ENCODE results near the gene GALNT9. TPM values are rescaled to one million over a fixed set of nuclear protein-coding genes. Genes with fewer than 3 reads are reported as not detected.
A peak's percentile ranks its signal among the peaks of the same experiment; 100 is the strongest.
"Not testable (repeated sequence)": the region's sequence is repeated elsewhere in the genome, so short reads cannot be mapped to it uniquely, and the experiment has no call there.

The GALNT9 gene
- total and polyA plus RNA-seq, 4 experiments from 2014 or later = 0.61 TPM; not detected in 3

GRCh38 chr12:132196038-132196872 lies 133.1 kb downstream of the GALNT9 start:
- Mint-ChIP-seq H3K27me3 (no peaks in the 10 kb centered on the region), H3K4me1 (peaks cover 0 to 6% (median 1%) of the 10 kb centered on the region in 4 donors), H3K36me3 (no peaks in the 10 kb centered on the region), H3K4me3 (no peak overlapping the region), H3K27ac (no peak overlapping the region), H3K9me3 (peaks cover 0 to 11% (median 6%) of the 10 kb centered on the region in 8 donors)
- DNase-seq = no peak
- peaks cover 0 to 7% of the 10 kb centered on the region in 2 donors for H3K9me3 ChIP-seq (ENCODE audit: control insufficient read depth in 1 of 2, low read length in 2 of 2)
- no peak overlapping the region for H3K27ac ChIP-seq (ENCODE audit: low read depth, low read length)
- ChIA-PET POLR2A (ENCODE audit: partially characterized antibody) (interaction anchor here (0.6 to 1.1 kb wide), 2 partner anchors 9 to 17 kb away, joined by 3 to 5 read pairs; no protein-coding TSS in a partner anchor), CTCF (ENCODE audit: partially characterized antibody) (interaction anchor here (0.8 kb wide), 1 partner anchor 42 kb away, joined by 3 read pairs; no protein-coding TSS in a partner anchor)
- H3K4me1 ChIP-seq (ENCODE audit: insufficient read depth, low read length) = no peaks in the 10 kb centered on the region
- no peaks in the 10 kb centered on the region for H3K36me3 ChIP-seq (ENCODE audit: insufficient read depth, low read length)
- no peak overlapping the region for H3K4me3 ChIP-seq (ENCODE audit: low read length in 2 of 2)
- intact Hi-C loops (cut with micrococcal nuclease) = no loop called here
- H3K27me3 ChIP-seq (ENCODE audit: insufficient read depth, low read length) = no peaks in the 10 kb centered on the region

GRCh38 chr12:132195242-132195641 lies 134.1 kb downstream of the GALNT9 start:
- intact Hi-C loops (cut with micrococcal nuclease); H3K27ac Mint-ChIP-seq; H3K4me3 ChIP-seq (ENCODE audit: low read length in 2 of 2); H3K27me3 Mint-ChIP-seq; H3K27me3 ChIP-seq (ENCODE audit: insufficient read depth, low read length); H3K4me3 Mint-ChIP-seq; H3K36me3 ChIP-seq (ENCODE audit: insufficient read depth, low read length); DNase-seq; H3K27ac ChIP-seq (ENCODE audit: low read depth, low read length); H3K36me3 Mint-ChIP-seq; H3K9me3 ChIP-seq (ENCODE audit: control insufficient read depth in 1 of 2, low read length in 2 of 2); H3K4me1 ChIP-seq (ENCODE audit: insufficient read depth, low read length): not testable (repeated sequence)
- peaks cover 0 to 11% (median 6%) of the 10 kb centered on the region in 8 donors for H3K9me3 Mint-ChIP-seq
- peaks cover 2 to 16% (median 7%) of the 10 kb centered on the region in 4 donors for H3K4me1 Mint-ChIP-seq
- ChIA-PET POLR2A (ENCODE audit: partially characterized antibody) (interaction anchor here (1.1 kb wide), 1 partner anchor 16 kb away, joined by 5 read pairs; no protein-coding TSS in a partner anchor), CTCF (ENCODE audit: partially characterized antibody) (interaction anchor here (2.5 kb wide), 1 partner anchor 42 kb away, joined by 10 read pairs; no protein-coding TSS in a partner anchor)

DNA sequence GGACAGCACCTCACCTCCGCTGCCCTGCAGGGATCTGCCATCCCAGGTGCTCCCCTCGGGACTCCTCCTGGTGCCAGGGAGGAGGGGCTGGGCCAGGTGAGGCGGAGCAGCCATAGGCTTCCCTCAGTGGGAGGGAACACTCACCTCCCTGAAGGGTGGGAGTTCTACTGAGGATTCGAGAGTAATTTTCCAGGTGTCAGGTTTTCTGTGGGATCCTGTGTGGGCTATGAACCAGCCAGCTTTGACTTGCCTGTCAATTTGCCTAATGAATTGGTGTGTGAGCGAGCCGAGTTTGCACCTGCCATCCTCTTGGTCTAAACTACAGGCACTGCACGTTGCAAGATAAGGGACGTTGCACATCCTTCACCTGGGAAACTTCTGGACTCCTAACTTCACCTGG lies 134.8 kb downstream of the GALNT9 start:
- Histone ChIP-seq H3K4me3 (ENCODE audit: low read length in 2 of 2) (no peak overlapping the region), H3K27me3 (ENCODE audit: insufficient read depth, low read length) (no peaks in the 10 kb centered on the region), H3K27ac (ENCODE audit: low read depth, low read length) (no peak overlapping the region), H3K4me1 (ENCODE audit: insufficient read depth, low read length) (peaks cover 8% of the 10 kb centered on the region), H3K9me3 (ENCODE audit: control insufficient read depth in 1 of 2, low read length in 2 of 2) (peaks cover 0 to 7% of the 10 kb centered on the region in 2 donors), H3K36me3 (ENCODE audit: insufficient read depth, low read length) (no peaks in the 10 kb centered on the region)
- Mint-ChIP-seq H3K27ac (no peak overlapping the region), H3K4me3 (no peak overlapping the region), H3K36me3 (peaks cover 0 to 2% of the 10 kb centered on the region in 2 donors), H3K27me3 (no peaks in the 10 kb centered on the region), H3K9me3 (peaks cover 0 to 11% (median 6%) of the 10 kb centered on the region in 8 donors), H3K4me1 (peaks cover 2 to 21% (median 11%) of the 10 kb centered on the region in 4 donors)
- intact Hi-C loops (cut with micrococcal nuclease) = no loop called here
- POLR2A ChIA-PET (ENCODE audit: partially characterized antibody) = no interaction called here
- no peak for DNase-seq
- CTCF ChIA-PET (ENCODE audit: partially characterized antibody) = interaction anchor here (2.5 kb wide), 1 partner anchor 41 kb away, joined by 10 read pairs; no protein-coding TSS in a partner anchor

GRCh38 chr12:132194056-132194455 lies 135.3 kb downstream of the GALNT9 start:
- Mint-ChIP-seq H3K27me3 (no peaks in the 10 kb centered on the region), H3K4me3 (no peak overlapping the region), H3K4me1 (peaks cover 4 to 25% (median 15%) of the 10 kb centered on the region in 4 donors), H3K9me3 (peaks cover 0 to 11% (median 6%) of the 10 kb centered on the region in 8 donors), H3K36me3 (peaks cover 0 to 6% of the 10 kb centered on the region in 2 donors), H3K27ac (peak overlapping the region in 1 of 7 donors; percentile 75)
- no peak overlapping the region for H3K4me3 ChIP-seq (ENCODE audit: low read length in 2 of 2)
- H3K9me3 ChIP-seq (ENCODE audit: control insufficient read depth in 1 of 2, low read length in 2 of 2) = peaks cover 0 to 7% of the 10 kb centered on the region in 2 donors
- no peak for DNase-seq
- H3K4me1 ChIP-seq (ENCODE audit: insufficient read depth, low read length) = peaks cover 8% of the 10 kb centered on the region
- POLR2A ChIA-PET (ENCODE audit: partially characterized antibody) = no interaction called here
- H3K36me3 ChIP-seq (ENCODE audit: insufficient read depth, low read length) = no peaks in the 10 kb centered on the region
- intact Hi-C loops (cut with micrococcal nuclease) = no loop called here
- H3K27me3 ChIP-seq (ENCODE audit: insufficient read depth, low read length) = no peaks in the 10 kb centered on the region
- H3K27ac ChIP-seq (ENCODE audit: low read depth, low read length) = no peak overlapping the region
- CTCF ChIA-PET (ENCODE audit: partially characterized antibody) = interaction anchor here (2.5 kb wide), 1 partner anchor 40 kb away, joined by 10 read pairs; no protein-coding TSS in a partner anchor

- Mint-ChIP-seq H3K27ac (no peak overlapping the region), H3K4me1 (peaks cover 10 to 44% (median 24%) of the 10 kb centered on the region in 4 donors), H3K4me3 (peak overlapping the region in 3 of 8 donors; percentile 31 to 63 (median 46)), H3K36me3 (peaks cover 0 to 6% of the 10 kb centered on the region in 2 donors), H3K9me3 (peaks cover 0 to 11% (median 6%) of the 10 kb centered on the region in 8 donors), H3K27me3 (no peaks in the 10 kb centered on the region)
- Histone ChIP-seq H3K36me3 (ENCODE audit: insufficient read depth, low read length) (no peaks in the 10 kb centered on the region), H3K9me3 (ENCODE audit: control insufficient read depth in 1 of 2, low read length in 2 of 2) (peaks cover 0 to 7% of the 10 kb centered on the region in 2 donors), H3K4me1 (ENCODE audit: insufficient read depth, low read length) (peaks cover 30% of the 10 kb centered on the region), H3K4me3 (ENCODE audit: low read length in 2 of 2) (no peak overlapping the region), H3K27me3 (ENCODE audit: insufficient read depth, low read length) (no peaks in the 10 kb centered on the region), H3K27ac (ENCODE audit: low read depth, low read length) (no peak overlapping the region)
- POLR2A ChIA-PET (ENCODE audit: partially characterized antibody) = interaction anchor here (1.1 kb wide), 1 partner anchor 30 kb away, joined by 3 read pairs; no protein-coding TSS in a partner anchor
- CTCF ChIA-PET (ENCODE audit: partially characterized antibody) = interaction anchor here (1.1 to 4.6 kb wide), 2 partner anchors 27 to 38 kb away, joined by 3 to 14 read pairs; no protein-coding TSS in a partner anchor
- intact Hi-C loops (cut with micrococcal nuclease) = no loop called here
- DNase-seq = no peak
Observed at GRCh38 chr12:132191715-132192553, 137.5 kb downstream of the GALNT9 start.

DNA sequence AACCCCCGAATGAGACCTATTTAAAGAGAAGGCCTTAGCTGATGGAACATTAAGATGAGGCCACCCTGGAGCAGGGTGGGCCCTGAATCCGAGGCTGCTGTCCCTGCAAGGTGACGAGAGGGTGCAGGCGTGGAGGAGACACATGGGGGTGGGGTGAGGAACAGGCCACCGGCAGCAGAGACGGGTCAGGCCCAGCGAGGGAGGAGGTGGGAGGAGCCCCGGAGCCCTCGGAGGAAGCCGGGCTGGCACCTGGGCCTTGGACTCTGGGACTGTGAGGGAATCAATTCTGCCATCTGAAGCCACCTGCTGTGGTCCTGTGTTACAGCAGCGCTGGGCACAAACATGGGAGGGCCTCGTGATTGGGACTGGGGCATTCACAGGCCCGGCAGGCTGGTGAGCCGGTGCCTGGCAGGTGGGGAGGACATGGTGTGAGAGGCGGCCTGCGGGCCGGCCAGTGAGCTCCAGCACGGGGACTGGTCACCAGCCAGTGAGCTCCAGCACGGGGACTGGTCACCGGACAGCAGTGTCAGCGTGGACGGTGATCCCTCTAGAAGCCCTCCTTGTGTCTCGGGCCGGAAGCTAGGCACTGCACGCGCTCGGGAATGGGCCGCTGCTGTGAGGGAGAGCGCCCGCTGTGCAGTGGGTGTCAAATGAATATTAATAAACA lies 138.4 kb downstream of the GALNT9 start:
- no peak for DNase-seq

More for the DNA sequence above, 138.4 kb downstream of the GALNT9 start:
- ChIA-PET CTCF (ENCODE audit: partially characterized antibody) (interaction anchor here (1.1 to 4.6 kb wide), 3 partner anchors 12 to 37 kb away, joined by 3 to 14 read pairs (median 8); no protein-coding TSS in a partner anchor), POLR2A (ENCODE audit: partially characterized antibody) (interaction anchor here (1.1 to 2.3 kb wide), 3 partner anchors 12 to 31 kb away, joined by 3 to 37 read pairs (median 4); no protein-coding TSS in a partner anchor)
- H3K27me3 ChIP-seq (ENCODE audit: insufficient read depth, low read length) = no peaks in the 10 kb centered on the region
- intact Hi-C loops (cut with micrococcal nuclease) = no loop called here
- H3K36me3 ChIP-seq (ENCODE audit: insufficient read depth, low read length) = no peaks in the 10 kb centered on the region
- peaks cover 0 to 12% (median 6%) of the 10 kb centered on the region in 8 donors for H3K9me3 Mint-ChIP-seq
- peak overlapping the region; percentile 74 for H3K27ac ChIP-seq (ENCODE audit: low read depth, low read length)
- H3K4me1 ChIP-seq (ENCODE audit: insufficient read depth, low read length) = peaks cover 38% of the 10 kb centered on the region
- H3K27me3 Mint-ChIP-seq = no peaks in the 10 kb centered on the region
- H3K4me3 Mint-ChIP-seq = peak overlapping the region; percentile 15 to 97 (median 44)
- H3K9me3 ChIP-seq (ENCODE audit: control insufficient read depth in 1 of 2, low read length in 2 of 2) = peaks cover 0 to 7% of the 10 kb centered on the region in 2 donors
- peaks cover 0 to 6% of the 10 kb centered on the region in 2 donors for H3K36me3 Mint-ChIP-seq
- no peak overlapping the region for H3K4me3 ChIP-seq (ENCODE audit: low read length in 2 of 2)
- peaks cover 15 to 54% (median 31%) of the 10 kb centered on the region in 4 donors for H3K4me1 Mint-ChIP-seq
- peak overlapping the region in 4 of 7 donors; percentile 30 to 88 (median 70) for H3K27ac Mint-ChIP-seq

Data from CD4-positive, alpha-beta memory T cell (primary cell).